GM19438 (cell line): ENCODE measurements around the gene DLL4.

ENCODE experiments used
- ATAC-seq: cut with Tn5 transposase; IDR thresholded peaks from one replicate; pipeline ENCODE4 v1.9.1; 2021; ENCODE audit warnings: low read depth; ENCODE audit not compliant: unreplicated experiment

The DLL4 gene

DNA sequence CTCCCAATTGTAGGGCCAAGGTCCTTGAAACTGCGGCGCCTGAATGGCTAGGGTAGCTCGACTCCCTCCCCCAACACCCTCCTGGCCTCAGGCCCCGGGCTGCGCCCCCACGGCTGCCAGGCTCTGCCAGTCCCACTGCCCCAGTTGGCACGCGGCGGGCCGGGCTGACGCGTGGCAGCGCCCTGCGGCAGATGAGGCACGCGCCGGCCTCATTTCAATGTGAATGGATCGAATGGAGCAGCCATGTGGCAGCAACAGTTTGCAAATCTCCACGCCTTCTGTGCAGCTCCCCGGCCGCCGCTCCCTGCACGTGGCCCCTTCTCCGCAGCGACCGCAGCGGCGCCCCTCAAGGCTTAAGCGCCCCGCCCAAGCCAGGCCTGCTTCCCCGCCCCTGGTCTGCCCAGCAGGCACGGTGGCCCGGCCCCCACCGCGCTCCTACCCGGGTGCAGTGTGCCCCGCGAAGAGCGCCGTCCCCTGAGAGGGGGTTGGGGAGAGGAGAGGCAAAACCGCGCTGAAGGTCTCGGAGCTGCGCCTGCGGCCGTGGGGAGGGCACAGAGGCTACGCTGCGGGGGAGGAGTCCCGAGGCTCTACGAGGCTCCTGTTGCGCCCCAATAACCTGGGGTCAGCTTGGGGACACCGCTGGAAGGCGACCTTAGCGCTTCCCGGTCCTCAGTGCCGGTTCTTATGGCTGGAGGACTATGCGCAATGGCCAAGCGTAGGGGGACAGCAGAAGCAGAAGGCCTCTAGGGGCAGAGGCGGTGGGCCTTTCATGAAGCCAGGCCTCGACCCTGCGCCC, 3.1 kb upstream of the DLL4 start:
- ATAC-seq = no peak

DNA sequence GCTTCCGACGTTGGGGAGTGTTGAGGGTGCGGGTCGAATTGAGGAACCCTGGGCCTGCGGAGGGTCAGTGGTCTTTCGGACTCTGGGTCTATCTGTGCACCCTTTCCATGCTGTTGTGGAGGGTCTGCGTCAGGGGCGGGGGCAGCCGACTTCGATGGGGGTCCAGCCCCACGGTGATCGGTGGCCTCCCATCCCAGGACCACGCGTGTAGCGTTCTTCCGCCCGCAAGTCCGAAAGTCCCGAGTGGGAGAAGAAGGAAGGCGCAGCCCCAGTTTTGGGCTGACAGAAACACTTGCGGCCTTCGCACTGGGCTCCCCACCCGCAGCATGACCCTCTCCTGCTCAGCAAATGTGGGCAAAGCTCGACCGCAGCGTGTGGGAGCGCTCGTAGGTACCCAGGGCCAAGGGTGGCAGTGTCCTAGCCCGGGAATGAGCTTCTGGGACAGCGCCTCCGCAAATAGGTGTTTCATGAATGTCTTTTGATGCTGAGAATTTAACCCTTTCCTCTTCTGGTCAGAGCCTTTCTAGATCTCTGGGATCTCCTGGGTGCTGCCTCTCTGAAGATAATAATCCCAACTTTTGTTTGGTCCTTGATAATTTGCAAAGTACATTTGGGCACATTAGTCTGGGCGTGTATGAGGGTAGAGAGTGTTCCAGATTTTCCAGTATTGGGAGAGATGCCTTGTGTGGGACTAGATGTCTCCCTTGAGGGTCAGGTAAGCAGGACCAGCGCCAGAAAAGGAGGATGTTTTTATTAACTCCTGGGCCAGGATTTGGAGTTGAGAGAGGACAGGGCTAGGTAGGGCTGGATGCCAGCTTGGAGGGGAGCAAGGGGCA, 2.3 kb upstream of the DLL4 start:
- no peak for ATAC-seq

- ATAC-seq = no peak
Measured at GRCh38 chr15:40927495-40927872, 1.7 kb upstream of the DLL4 start.

DNA sequence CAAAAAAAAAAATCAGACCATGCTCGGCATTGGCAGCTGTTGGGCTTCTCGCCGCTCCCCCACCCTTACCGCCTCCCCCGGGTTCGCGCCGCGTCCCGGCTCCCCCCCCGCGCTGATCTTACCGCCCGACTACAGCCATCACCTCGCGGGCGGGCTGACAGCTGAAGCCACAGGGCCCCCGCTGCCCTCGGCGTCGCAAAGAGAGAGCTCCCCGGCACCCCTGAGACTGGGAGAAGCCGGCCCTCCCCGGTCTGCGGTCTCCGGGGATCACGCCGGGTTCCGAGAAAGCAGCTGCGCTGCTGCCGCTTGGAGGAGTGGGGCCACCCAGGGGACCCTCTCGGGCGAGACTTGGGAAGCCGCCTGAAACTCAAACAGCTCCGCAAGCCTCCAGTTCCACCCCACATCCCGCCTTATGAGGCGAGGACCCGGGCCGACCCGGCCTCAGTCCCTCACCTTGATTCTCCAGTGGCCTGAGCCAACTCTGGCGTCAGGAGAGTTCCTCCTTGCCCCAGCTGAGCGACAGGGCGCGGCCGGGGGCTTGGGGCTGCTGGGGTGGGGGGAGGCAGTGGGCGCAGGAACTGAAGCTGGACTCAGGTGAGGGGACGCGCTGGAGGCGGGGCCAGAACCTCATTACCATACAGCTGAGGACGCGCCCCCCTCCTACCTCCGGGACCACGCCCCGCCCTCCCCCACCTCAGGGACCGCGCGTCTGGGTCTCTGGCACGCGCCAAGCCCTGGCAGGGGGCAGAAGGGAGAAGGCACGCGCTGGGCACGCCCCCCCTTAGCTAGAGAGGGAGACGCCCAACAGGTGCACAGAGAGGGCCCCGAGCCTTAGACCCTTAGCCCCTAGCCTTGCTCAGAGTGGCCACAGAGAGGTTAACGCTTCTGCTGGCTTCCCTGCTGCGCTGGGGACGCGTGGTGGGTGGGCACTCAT, 1.0 kb upstream of the DLL4 start:
- ATAC-seq = no peak

DNA sequence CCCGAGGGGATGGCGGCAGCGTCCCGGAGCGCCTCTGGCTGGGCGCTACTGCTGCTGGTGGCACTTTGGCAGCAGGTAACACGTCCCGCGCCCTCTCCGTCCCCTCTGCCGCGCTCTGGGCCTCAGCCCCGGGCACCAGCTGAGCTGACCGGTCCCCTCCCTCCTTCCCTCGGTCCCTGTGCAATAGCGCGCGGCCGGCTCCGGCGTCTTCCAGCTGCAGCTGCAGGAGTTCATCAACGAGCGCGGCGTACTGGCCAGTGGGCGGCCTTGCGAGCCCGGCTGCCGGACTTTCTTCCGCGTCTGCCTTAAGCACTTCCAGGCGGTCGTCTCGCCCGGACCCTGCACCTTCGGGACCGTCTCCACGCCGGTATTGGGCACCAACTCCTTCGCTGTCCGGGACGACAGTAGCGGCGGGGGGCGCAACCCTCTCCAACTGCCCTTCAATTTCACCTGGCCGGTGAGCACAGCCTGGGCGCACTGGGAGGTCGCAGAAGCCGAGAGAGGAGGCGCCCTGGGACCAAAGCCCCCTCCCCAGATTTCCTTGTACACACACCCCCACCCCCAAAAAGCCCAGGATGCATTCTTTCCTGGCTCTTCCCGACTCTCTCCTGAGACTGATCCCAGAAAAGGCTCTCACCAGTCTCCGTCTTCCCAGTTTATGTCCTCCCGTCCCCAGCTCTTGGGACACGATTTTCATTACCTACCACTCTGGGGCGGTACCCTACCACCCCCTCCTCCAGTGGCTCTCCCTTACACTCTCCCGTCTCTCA, 705 bp downstream of the DLL4 start:
- ATAC-seq = no peak

DNA sequence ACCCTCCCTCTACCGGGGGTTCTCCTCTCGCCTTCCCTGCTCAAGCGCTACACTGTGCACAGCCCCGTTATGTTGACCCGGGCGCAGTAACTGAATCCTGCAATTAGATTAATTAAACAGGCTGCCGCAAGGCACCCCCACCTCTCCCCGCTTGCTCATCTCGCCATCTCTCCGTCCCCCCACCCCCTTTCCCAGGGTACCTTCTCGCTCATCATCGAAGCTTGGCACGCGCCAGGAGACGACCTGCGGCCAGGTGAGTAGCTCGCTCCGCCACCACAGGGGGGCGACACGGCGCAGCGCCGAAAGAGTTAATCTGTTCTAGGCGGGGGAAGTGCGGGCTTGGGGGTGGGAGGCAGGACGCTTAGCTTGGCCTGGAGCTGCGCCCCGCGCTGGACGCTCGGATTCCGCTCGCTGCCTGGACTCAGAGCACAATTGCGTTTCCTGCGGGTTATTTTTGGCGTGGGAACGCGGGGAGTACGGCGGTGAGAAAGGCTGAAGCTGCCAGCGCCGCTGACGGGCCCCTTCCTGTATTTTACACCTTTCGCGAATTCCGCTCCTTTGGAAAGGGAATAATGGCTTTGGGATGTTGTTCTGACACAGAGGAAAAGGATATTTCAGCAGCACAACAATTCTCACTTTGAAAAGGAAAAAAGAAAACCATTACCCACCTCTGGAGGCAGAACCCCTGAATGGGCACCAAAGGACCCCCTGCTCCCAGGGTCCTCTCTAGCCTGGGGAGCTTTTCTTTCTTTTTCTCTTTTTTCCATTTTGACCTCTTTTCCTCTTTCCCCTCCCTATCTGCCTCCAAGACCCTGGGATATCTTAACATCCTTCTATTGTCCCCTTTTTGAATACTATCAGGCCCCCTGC, 1.5 kb downstream of the DLL4 start:
- no peak for ATAC-seq

DNA sequence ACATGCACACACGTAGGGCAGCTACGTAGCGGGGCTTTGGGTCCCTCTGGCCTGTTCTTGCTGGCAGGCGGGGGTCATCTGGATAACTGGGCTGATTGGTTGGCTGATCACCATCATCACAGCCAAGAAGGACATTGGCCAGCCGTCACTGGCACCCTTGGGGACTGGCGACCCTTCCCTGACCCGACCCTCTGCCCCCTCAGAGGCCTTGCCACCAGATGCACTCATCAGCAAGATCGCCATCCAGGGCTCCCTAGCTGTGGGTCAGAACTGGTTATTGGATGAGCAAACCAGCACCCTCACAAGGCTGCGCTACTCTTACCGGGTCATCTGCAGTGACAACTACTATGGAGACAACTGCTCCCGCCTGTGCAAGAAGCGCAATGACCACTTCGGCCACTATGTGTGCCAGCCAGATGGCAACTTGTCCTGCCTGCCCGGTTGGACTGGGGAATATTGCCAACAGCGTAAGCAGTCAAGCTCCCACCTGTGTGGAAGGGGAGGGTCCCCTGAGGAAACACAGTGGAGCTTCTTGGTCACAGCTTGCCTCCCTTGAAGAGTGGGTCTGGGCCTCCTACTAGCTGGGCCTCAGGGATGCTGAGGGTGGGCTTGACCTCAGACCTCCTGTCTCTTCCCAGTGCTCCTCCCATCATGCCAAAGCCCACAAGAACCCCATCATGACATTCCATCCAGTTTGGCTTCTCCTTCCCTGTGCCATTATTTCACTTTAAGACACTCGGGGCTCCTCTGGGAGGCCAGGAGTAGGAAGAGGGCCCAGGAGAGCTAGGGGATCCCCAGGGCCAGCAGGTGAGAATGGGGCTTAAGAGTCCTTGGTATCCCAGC, 2.4 kb downstream of the DLL4 start:
- no peak for ATAC-seq

- no peak for ATAC-seq
Measured at GRCh38 chr15:40932156-40932555, 3.0 kb downstream of the DLL4 start.

GRCh38 chr15:40932649-40933516, 3.7 kb downstream of the DLL4 start:
- ATAC-seq = no peak

DNA sequence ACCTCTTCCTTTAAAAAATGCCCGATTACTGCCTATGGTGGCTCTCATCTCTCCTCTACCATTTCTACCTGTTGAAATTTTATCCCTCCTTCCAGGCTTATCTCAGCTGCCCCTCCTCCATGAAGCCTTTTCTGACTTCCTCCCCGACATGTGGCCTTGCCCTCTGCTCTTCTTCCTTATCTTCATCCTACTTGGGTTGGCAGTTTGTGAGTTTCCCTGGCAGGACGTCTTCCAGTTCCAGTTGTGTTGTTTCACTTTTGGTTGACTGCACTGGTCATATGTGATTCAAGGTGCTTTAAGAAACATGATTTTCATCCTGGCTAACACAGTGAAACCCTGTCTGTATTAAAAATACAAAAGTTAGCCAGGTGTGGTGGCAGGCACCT, 4.4 kb downstream of the DLL4 start:
- ATAC-seq = no peak

GRCh38 chr15:40934457-40934856, 5.3 kb downstream of the DLL4 start:
- no peak for ATAC-seq

DNA sequence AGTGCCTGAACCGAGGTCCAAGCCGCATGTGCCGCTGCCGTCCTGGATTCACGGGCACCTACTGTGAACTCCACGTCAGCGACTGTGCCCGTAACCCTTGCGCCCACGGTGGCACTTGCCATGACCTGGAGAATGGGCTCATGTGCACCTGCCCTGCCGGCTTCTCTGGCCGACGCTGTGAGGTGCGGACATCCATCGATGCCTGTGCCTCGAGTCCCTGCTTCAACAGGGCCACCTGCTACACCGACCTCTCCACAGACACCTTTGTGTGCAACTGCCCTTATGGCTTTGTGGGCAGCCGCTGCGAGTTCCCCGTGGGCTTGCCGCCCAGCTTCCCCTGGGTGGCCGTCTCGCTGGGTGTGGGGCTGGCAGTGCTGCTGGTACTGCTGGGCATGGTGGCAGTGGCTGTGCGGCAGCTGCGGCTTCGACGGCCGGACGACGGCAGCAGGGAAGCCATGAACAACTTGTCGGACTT, 7.1 kb downstream of the DLL4 start:
- no peak for ATAC-seq

GRCh38 chr15:40936709-40937666, 7.8 kb downstream of the DLL4 start:
- ATAC-seq = no peak

DNA sequence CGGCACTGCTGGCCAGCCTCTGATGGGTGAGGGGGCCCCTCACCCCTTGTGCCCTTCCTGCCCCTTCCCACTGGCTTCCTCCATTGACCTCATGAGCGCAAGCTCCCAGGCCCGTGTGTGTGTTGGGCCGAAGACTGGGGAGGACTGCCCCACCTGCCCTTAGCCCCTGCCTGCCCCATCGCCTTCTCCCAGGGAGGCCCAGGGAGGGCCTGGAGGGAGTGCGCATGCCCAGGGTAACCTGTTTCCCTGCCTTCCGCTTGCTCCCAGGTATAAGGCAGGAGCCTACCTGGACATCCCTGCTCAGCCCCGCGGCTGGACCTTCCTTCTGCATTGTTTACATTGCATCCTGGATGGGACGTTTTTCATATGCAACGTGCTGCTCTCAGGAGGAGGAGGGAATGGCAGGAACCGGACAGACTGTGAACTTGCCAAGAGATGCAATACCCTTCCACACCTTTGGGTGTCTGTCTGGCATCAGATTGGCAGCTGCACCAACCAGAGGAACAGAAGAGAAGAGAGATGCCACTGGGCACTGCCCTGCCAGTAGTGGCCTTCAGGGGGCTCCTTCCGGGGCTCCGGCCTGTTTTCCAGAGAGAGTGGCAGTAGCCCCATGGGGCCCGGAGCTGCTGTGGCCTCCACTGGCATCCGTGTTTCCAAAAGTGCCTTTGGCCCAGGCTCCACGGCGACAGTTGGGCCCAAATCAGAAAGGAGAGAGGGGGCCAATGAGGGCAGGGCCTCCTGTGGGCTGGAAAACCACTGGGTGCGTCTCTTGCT, 8.8 kb downstream of the DLL4 start:
- ATAC-seq = no peak

DNA sequence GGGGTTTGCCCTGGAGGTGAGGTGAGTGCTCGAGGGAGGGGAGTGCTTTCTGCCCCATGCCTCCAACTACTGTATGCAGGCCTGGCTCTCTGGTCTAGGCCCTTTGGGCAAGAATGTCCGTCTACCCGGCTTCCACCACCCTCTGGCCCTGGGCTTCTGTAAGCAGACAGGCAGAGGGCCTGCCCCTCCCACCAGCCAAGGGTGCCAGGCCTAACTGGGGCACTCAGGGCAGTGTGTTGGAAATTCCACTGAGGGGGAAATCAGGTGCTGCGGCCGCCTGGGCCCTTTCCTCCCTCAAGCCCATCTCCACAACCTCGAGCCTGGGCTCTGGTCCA, 9.4 kb downstream of the DLL4 start:
- no peak for ATAC-seq
